Neural cell (in vitro differentiated cells): Measurements from ENCODE around the gene NUDT8. TPM values are rescaled to one million over a fixed set of nuclear protein-coding genes. Genes with fewer than 3 reads are reported as not detected.

ENCODE experiments used
- H2AFZ ChIP-seq: fragments of 200-600, 300-800 bp; sonication (generic), shearing (Covaris generic); 2 replicates; pipeline ENCODE4 v1.6.0; 2014; ENCODE audit warnings: low read depth, mild to moderate bottlenecking, antibody characterized with exemption, low read length, moderate library complexity
- H3F3A ChIP-seq: fragments of 200-600 bp; shearing (Covaris generic); 2 replicates; pipeline ENCODE4 v1.6.1; 2016; ENCODE audit warnings: mild to moderate bottlenecking, moderate library complexity, mixed read lengths, antibody characterized with exemption, low read length; ENCODE audit not compliant: insufficient read depth, poor library complexity, severe bottlenecking
- H3K27ac ChIP-seq: fragments of 200-600, 300-800 bp; sonication (generic), shearing (Covaris generic); 2 replicates; pipeline ENCODE4 v1.5.1; 2014; ENCODE audit warnings: mild to moderate bottlenecking, low read length, moderate library complexity
- H3K27me3 ChIP-seq: fragments of 300-800, 200-600 bp; sonication (generic), shearing (Covaris generic); 2 replicates; pipeline ENCODE4 v1.6.0; 2014; ENCODE audit warnings: mild to moderate bottlenecking, low read depth, low read length, moderate library complexity; ENCODE audit not compliant: insufficient read depth
- H3K36me3 ChIP-seq: fragments of 300-800, 200-600 bp; sonication (generic), shearing (Covaris generic); 2 replicates; pipeline ENCODE4 v1.5.1; 2014; ENCODE audit warnings: mild to moderate bottlenecking, antibody characterized with exemption, low read length, moderate library complexity; ENCODE audit not compliant: insufficient read depth
- H3K4me2 ChIP-seq: fragments of 300-800, 200-600 bp; sonication (generic), shearing (Covaris generic); 2 replicates; pipeline ENCODE4 v1.6.0; 2014; ENCODE audit warnings: mild to moderate bottlenecking, low read length
- H3K4me3 ChIP-seq: fragments of 300-800, 200-600 bp; sonication (generic), shearing (Covaris generic); 2 replicates; pipeline ENCODE4 v1.5.1; 2014; ENCODE audit warnings: mild to moderate bottlenecking, low read length, moderate library complexity
- H3K79me2 ChIP-seq: fragments of 200-600 bp; shearing (Covaris generic); replicated peaks from 2 replicates; pipeline ENCODE4 v1.6.0; 2014; ENCODE audit warnings: mild to moderate bottlenecking, low read length, moderate library complexity; ENCODE audit not compliant: insufficient read depth
- H3K9ac ChIP-seq: fragments of 300-800, 200-600 bp; sonication (generic), shearing (Covaris generic); 2 replicates; pipeline ENCODE4 v1.6.1; 2016; ENCODE audit warnings: mild to moderate bottlenecking, low read length, mixed read lengths
- H3K9me2 ChIP-seq: fragments of 200-600 bp; shearing (Covaris generic); 2 replicates; pipeline ENCODE4 v1.6.1; 2016; ENCODE audit warnings: mild to moderate bottlenecking, low read length, mixed read lengths; ENCODE audit not compliant: insufficient read depth
- H3K9me3 ChIP-seq: fragments of 200-600, 300-800 bp; sonication (generic), shearing (Covaris generic); 2 replicates; pipeline ENCODE4 v1.6.1; 2016; ENCODE audit warnings: mild to moderate bottlenecking, mixed run types, low read length, moderate library complexity, mixed read lengths
- H4K20me1 ChIP-seq: fragments of 200-600 bp; shearing (Covaris generic); 2 replicates; pipeline ENCODE4 v1.6.1; 2016; ENCODE audit warnings: mild to moderate bottlenecking, mixed run types; ENCODE audit not compliant: insufficient read depth
- CTCF ChIP-seq: fragments of 450-650 bp; IDR thresholded peaks from 2 replicates; pipeline ENCODE4 v1.5.1; 2014; ENCODE audit warnings: antibody characterized with exemption, mild to moderate bottlenecking, moderate library complexity; ENCODE audit not compliant: poor library complexity, severe bottlenecking
- EP300 ChIP-seq: fragments of 450-650 bp; conservative IDR thresholded peaks from 2 replicates; pipeline ENCODE4 v1.6.1; 2014; ENCODE audit warnings: antibody characterized with exemption, mild to moderate bottlenecking, moderate library complexity; ENCODE audit not compliant: poor library complexity, severe bottlenecking
- EZH2 ChIP-seq: fragments of 200-600, 300-800 bp; shearing (Covaris generic), sonication (generic); IDR thresholded peaks from 2 replicates; pipeline ENCODE4 v1.6.1; 2014; ENCODE audit warnings: antibody characterized with exemption, low read length, borderline replicate concordance, mild to moderate bottlenecking; ENCODE audit not compliant: insufficient read depth, poor library complexity, severe bottlenecking
- MXI1 ChIP-seq: fragments of 450-650 bp; conservative IDR thresholded peaks from 2 replicates; pipeline ENCODE4 v1.6.1; 2014; ENCODE audit warnings: antibody characterized with exemption, mild to moderate bottlenecking; ENCODE audit not compliant: poor library complexity, severe bottlenecking
- POLR2AphosphoS5 ChIP-seq: IDR thresholded peaks from 2 replicates; pipeline ENCODE4 v1.6.1; 2012
- RAD21 ChIP-seq: fragments of 450-650 bp; conservative IDR thresholded peaks from 2 replicates; pipeline ENCODE4 v1.6.1; 2014; ENCODE audit warnings: antibody characterized with exemption, mild to moderate bottlenecking, moderate library complexity
- REST ChIP-seq: IDR thresholded peaks from 2 replicates; pipeline ENCODE4 v1.6.1; 2012; ENCODE audit warnings: borderline replicate concordance
- SMC3 ChIP-seq: fragments of 450-650 bp; conservative IDR thresholded peaks from 2 replicates; pipeline ENCODE4 v1.6.1; 2014; ENCODE audit warnings: antibody characterized with exemption, mild to moderate bottlenecking, moderate library complexity; ENCODE audit not compliant: poor library complexity
- TAF1 ChIP-seq: IDR thresholded peaks from 2 replicates; pipeline ENCODE4 v1.6.1; 2012; ENCODE audit warnings: low read depth
- polyA plus RNA-seq: library from polyadenylated mRNA; depleted of rRNA; stranded (reverse); fragments of >200 nt; gene quantifications from 2 replicates; pipeline ENCODE4 v1.2.3, GENCODE V29; 2014

The NUDT8 gene
- polyA plus RNA-seq, 1 donor from 2014 or later: not detected

GRCh38 chr11:67646535-67647336 is 17.0 kb upstream of the NUDT8 start:
- H3K27ac ChIP-seq: no peak overlapping the region
- H3K36me3 ChIP-seq: no peaks in the 10 kb centered on the region
- H3F3A ChIP-seq: no peaks in the 10 kb centered on the region
- no peaks in the 10 kb centered on the region for H3K79me2 ChIP-seq
- H3K9ac ChIP-seq: no peak overlapping the region
- no peak overlapping the region for H3K4me2 ChIP-seq
- no peaks in the 10 kb centered on the region for H3K9me3 ChIP-seq
- no peaks in the 10 kb centered on the region for H3K27me3 ChIP-seq
- TF ChIP-seq EP300 (no peak), SMC3 (no peak), CTCF (no peak), POLR2AphosphoS5 (no peak), TAF1 (no peak), RAD21 (no peak), EZH2 (no peak), REST (no peak), MXI1 (no peak)
- H3K4me3 ChIP-seq: no peak overlapping the region
- H3K9me2 ChIP-seq: no peaks in the 10 kb centered on the region
- no peak overlapping the region for H2AFZ ChIP-seq
- H4K20me1 ChIP-seq: no peaks in the 10 kb centered on the region

- Histone ChIP-seq H3F3A (no peaks in the 10 kb centered on the region), H4K20me1 (no peaks in the 10 kb centered on the region), H2AFZ (no peak overlapping the region), H3K36me3 (no peaks in the 10 kb centered on the region), H3K27me3 (no peaks in the 10 kb centered on the region), H3K9ac (no peak overlapping the region), H3K4me2 (no peak overlapping the region), H3K27ac (no peak overlapping the region), H3K79me2 (no peaks in the 10 kb centered on the region), H3K4me3 (no peak overlapping the region), H3K9me3 (no peaks in the 10 kb centered on the region), H3K9me2 (no peaks in the 10 kb centered on the region)
- no peak for TF ChIP-seq REST
- no peak for TF ChIP-seq RAD21
- no peak for TF ChIP-seq EZH2
These were observed 16.1 kb upstream of the NUDT8 start for GRCh38 chr11:67645521-67646461.
